ENCODE data around the gene AK5.

DNA sequence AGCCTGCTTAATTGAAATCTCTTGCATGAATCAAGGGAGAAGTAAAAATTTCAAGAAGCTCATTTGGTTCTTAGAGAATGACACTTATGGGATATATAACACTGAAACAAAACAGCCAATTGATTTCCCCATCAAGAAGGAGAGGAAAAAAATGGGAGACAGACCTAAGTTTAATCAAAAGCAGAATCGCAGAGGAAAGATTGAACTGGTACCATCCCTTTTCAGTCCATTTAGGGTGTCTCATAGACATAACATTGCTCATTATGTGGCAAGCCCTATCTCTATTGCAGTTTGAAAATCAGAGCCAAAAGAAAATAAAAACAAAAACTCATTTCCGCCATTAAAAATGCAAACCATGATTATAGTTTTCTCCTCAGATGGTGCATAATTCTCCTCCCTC is 119.6 kb downstream of the AK5 start:
- TF ChIP-seq, protein P1, sequence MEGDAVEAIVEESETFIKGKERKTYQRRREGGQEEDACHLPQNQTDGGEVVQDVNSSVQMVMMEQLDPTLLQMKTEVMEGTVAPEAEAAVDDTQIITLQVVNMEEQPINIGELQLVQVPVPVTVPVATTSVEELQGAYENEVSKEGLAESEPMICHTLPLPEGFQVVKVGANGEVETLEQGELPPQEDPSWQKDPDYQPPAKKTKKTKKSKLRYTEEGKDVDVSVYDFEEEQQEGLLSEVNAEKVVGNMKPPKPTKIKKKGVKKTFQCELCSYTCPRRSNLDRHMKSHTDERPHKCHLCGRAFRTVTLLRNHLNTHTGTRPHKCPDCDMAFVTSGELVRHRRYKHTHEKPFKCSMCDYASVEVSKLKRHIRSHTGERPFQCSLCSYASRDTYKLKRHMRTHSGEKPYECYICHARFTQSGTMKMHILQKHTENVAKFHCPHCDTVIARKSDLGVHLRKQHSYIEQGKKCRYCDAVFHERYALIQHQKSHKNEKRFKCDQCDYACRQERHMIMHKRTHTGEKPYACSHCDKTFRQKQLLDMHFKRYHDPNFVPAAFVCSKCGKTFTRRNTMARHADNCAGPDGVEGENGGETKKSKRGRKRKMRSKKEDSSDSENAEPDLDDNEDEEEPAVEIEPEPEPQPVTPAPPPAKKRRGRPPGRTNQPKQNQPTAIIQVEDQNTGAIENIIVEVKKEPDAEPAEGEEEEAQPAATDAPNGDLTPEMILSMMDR (IDR thresholded peaks at IDR 0.05; ENCODE audit: low read depth, low read length, poor library complexity, severe bottlenecking): no peak
- no peak for TF ChIP-seq EZH2phosphoT487 (IDR thresholded peaks at IDR 0.05; ENCODE audit: borderline replicate concordance, low read length)
